HG02884 (cell line): ENCODE measurements around the gene OGFOD3.
"Not testable (repeated sequence)": the region's sequence is repeated elsewhere in the genome, so short reads cannot be mapped to it uniquely, and the experiment has no call there.

Source experiments
- ATAC-seq: cut with Tn5 transposase; IDR thresholded peaks from one replicate; pipeline ENCODE4 v1.9.1; 2021; ENCODE audit warnings: mild to moderate bottlenecking, moderate library complexity; ENCODE audit not compliant: unreplicated experiment

The OGFOD3 gene

GRCh38 chr17:82376042-82376730 lies 42.2 kb downstream of the OGFOD3 start:
- ATAC-seq, result no peak

DNA sequence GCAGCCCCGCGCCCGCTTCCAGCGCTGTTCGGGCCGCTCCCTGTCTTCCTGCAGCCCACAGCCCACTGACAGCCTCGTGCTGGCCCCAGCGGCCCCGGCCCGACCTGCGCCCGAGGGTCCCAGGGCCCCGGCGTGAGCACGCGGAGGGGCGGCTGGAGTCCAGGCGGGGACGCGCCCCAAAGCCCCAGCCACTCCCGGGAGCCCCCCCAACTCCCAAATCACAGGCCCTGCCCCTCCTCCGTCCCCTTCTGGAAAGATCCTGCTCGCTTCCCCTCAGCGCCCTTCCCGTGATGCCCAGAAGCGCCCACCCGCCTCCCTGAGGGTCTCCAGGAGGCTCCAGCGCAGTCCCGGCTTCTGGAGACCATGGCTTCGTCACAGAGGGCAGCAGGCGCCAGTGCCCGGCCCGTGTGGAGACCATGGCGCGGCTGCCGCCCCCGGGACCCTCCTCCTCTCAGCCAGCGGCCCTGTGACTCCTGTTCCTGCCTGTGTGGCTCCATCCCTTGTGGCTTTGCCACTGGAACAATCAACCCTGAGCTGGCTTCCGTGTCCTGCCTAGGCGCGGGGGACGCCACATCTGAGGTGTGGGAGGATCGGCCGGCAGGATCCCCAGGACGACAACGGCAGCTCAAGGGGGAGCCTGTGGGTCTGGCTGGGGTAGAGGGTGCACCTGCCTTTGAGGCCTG lies 42.9 kb downstream of the OGFOD3 start:
- no peak for ATAC-seq

DNA sequence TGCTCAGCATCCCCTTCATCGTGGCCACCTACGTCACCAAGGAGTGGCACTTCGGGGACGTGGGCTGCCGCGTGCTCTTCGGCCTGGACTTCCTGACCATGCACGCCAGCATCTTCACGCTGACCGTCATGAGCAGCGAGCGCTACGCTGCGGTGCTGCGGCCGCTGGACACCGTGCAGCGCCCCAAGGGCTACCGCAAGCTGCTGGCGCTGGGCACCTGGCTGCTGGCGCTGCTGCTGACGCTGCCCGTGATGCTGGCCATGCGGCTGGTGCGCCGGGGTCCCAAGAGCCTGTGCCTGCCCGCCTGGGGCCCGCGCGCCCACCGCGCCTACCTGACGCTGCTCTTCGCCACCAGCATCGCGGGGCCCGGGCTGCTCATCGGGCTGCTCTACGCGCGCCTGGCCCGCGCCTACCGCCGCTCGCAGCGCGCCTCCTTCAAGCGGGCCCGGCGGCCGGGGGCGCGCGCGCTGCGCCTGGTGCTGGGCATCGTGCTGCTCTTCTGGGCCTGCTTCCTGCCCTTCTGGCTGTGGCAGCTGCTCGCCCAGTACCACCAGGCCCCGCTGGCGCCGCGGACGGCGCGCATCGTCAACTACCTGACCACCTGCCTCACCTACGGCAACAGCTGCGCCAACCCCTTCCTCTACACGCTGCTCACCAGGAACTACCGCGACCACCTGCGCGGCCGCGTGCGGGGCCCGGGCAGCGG lies 43.6 kb downstream of the OGFOD3 start:
- ATAC-seq, result no peak

DNA sequence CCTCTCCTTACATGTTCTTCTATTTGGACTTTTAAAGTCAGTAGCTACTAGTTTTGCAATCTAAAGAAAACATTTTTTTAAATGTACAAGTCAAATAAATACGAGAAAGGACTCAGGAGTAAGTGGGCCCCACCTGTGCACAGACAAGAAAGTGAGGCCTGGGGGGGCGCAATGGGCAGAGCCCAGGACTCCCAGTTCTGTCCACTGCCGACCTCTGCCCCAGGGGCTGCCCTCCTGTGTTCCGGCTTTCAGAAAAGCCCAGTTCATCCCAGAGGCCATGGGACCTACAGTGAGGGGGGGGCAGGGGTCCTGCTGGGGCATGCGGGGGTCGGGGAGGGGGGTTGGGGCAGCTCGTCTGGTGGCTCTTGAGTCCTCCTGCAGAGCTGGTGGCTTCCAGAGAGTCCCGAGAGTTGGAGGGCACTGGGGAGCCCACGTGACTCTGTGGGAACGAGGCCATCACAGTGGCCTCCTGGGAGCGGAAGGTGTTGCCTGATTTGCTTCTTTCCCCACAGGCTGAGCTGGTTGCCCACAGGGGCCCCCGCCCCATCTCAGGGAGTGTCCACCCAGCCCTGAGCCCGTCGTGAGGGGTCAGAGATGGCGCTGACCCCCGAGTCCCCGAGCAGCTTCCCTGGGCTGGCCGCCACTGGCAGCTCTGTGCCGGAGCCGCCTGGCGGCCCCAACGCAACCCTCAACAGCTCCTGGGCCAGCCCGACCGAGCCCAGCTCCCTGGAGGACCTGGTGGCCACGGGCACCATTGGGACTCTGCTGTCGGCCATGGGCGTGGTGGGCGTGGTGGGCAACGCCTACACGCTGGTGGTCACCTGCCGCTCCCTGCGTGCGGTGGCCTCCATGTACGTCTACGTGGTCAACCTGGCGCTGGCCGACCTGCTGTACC lies 44.4 kb downstream of the OGFOD3 start:
- ATAC-seq, result no peak

DNA sequence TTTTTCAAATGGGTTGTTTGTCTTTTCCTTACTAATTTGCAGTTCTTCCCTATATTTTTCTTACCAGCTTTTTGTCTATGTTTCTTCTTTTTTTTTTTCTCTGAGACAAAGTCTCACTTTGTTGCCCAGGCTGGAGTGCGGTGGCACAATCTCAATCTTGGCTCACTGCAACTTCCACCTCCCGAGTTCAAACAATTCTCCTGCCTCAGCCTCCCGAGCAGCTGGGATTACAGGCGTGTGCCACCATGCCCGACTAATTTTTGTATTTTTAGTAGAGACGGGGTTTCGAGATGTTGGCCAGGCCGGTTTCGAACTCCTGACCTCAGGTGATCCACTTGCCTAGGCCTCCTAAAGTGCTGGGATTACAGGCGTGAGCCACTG lies 45.3 kb downstream of the OGFOD3 start:
- ATAC-seq, result not testable (repeated sequence)

GRCh38 chr17:82372249-82373071 lies 45.9 kb downstream of the OGFOD3 start:
- no peak for ATAC-seq

DNA sequence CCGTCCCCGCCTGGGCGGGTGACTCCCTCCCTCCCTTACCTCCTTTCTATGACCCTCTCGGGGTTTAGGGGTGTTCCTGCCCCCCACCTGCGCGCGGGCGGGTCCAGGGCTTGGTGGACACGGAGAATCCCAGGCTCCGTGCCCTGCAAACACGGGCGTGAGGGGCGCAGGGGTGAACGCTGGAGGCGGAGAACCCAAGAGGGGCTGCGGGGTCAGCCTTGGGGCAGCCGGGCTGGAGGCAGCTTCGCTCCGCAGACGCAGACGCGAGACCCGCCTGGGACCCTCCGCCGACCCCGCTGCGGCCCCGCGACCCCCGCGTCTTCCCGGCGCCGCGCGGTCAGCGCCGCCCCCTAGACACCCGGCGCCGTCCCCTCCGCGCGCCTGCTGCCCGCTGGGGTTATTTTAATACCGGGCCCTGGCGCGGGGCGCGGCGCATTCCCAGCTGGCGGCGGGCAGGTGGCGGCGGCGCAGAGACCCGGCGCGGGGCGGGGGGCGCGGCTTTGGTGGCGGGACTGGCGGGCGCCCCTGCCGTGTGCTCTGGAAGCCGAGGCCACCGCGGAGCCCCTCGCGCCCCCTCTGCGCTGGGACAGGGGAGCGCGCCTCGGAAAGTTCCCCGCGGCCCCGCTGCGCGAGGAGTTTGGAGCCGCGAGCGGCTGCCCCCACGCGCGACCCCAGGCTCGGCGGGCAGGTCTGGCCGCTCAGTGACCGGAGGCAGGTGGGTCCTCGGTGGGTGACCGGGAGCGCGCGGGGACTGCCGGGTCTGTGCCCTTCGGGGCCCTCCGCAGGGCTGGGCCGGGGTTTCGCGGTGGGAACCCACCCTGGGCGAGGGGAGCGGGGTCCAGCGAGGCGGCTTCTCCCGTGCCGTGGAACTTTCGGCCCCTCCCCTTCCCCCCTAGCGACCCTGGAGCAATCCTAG lies 46.8 kb downstream of the OGFOD3 start, which contains the start of gene UTS2R:
UTS2R (plus strand) TSS at position 433 of the 916 bp plus-strand sequence. CDS start 2,560 bp downstream, outside the sequence.
- ATAC-seq, result no peak

- no peak for ATAC-seq
Measured at GRCh38 chr17:82370471-82371332, 47.7 kb downstream of the OGFOD3 start.

DNA sequence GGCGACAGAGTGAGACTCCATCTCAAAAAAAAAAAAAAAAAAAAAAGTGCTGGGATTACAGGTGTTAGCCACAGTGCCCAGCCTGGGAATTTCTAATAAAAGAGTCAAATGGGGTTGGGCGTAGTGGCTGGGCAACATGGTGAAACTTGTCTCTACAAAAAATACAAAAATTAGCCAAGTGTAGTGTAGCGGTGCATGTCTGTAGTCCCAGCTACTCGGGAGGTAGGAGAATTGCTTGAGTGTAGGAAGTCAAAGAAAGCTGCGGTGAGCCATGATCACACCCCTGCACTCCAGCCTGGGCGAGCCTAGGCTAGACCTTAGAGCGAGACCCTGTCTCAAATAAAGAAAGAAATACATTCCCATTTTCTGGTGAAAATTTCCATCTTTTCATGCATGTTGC lies 49.2 kb downstream of the OGFOD3 start:
- no peak for ATAC-seq

GRCh38 chr17:82367724-82368524 lies 50.5 kb downstream of the OGFOD3 start:
- no peak for ATAC-seq

DNA sequence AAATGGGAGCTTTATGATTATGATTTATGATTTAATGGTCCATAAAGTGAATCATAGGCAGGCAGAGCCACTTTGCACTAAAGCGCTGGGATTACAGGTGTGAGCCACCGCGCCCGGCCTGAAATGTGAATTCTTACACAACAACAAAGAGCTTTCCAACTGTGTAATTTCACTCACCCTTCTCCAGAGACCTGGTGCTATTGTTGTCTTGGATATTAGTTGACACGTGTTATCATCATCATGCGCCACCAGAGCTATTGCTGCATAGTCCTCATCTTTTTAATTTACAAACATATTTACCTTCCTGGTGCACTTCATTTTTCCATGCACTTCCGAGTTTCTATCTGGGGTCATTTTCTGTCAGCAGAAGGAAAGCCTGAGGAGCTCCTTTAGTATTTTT lies 51.6 kb downstream of the OGFOD3 start:
- ATAC-seq, result no peak

GRCh38 chr17:82365606-82366295 lies 52.6 kb downstream of the OGFOD3 start:
- no peak for ATAC-seq

GRCh38 chr17:82361885-82362633 lies 56.3 kb downstream of the OGFOD3 start:
- ATAC-seq, result no peak

DNA sequence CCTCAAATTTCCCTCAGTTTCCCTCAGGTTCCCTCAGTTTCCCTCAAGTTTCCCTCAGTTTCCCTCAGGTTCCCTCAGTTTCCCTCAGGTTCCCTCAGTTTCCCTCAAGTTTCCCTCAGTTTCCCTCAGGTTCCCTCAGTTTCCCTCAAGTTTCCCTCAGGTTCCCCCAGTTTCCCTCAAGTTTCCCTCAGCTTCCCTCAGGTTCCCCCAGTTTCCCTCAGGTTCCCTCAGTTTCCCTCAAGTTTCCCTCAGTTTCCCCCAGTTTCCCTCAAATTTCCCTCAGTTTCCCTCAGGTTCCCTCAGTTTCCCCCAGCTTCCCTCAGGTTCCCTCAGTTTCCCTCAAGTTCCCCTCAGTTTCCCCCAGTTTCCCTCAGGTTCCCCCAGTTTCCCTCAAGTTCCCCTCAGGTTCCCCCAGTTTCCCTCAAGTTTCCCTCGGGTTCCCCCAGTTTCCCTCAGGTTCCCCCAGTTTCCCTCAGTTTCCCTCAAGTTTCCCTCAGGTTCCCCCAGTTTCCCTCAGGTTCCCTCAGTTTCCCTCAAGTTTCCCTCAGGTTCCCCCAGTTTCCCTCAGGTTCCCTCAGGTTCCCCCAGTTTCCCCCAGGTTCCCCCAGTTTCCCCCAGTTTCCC lies 58.8 kb downstream of the OGFOD3 start:
- ATAC-seq, result not testable (repeated sequence)
